Naive B cell (primary cell): ENCODE results near the gene HNRNPD. TPM values are rescaled to one million over a fixed set of nuclear protein-coding genes. Genes with fewer than 3 reads are reported as not detected.
"Not testable (repeated sequence)": the region's sequence is repeated elsewhere in the genome, so short reads cannot be mapped to it uniquely, and the experiment has no call there.

Experiments
- ATAC-seq, 2 donors: fragments of 150-1000 bp; cut with Tn5 transposase; 2 replicates each; pipeline ENCODE4 v1.10.0; 2021; ENCODE audit warnings: low read depth in 2 of 2, mild to moderate bottlenecking in 2 of 2, moderate library complexity in 2 of 2
- DNase-seq: peaks from one replicate; pipeline ENCODE4 v3.0.0; 2022
- H3K27ac Mint-ChIP-seq, 6 donors: one replicate each; pipeline ENCODE4 v1.8.0; 2020 to 2022; ENCODE audit warnings: mild to moderate bottlenecking in 6 of 6, mixed read lengths in 6 of 6, moderate library complexity in 5 of 6, inconsistent platforms in 2 of 6
- H3K27me3 Mint-ChIP-seq, 3 donors: one replicate each; pipeline ENCODE4 v1.8.0; 2021 to 2022; ENCODE audit warnings: mixed read lengths in 3 of 3, mild to moderate bottlenecking in 1 of 3
- H3K36me3 Mint-ChIP-seq, 2 donors: one replicate each; pipeline ENCODE4 v1.8.0; 2020 to 2022; ENCODE audit warnings: mixed read lengths in 2 of 2, inconsistent platforms in 1 of 2, mild to moderate bottlenecking in 1 of 2
- H3K4me1 Mint-ChIP-seq, 3 donors: one replicate each; pipeline ENCODE4 v1.8.0; 2020 to 2022; ENCODE audit warnings: mixed read lengths in 3 of 3, inconsistent platforms in 1 of 3, mild to moderate bottlenecking in 1 of 3, moderate library complexity in 1 of 3
- H3K4me3 Mint-ChIP-seq, 8 donors: one replicate each; pipeline ENCODE4 v1.8.0; 2020 to 2022; ENCODE audit warnings: mild to moderate bottlenecking in 8 of 8, mixed read lengths in 8 of 8, moderate library complexity in 8 of 8, inconsistent platforms in 2 of 8
- H3K9me3 Mint-ChIP-seq, 7 donors: one replicate each; pipeline ENCODE4 v1.8.0; 2020 to 2022; ENCODE audit warnings: mixed read lengths in 7 of 7, mild to moderate bottlenecking in 5 of 7, inconsistent platforms in 2 of 7, moderate library complexity in 1 of 7
- polyA plus RNA-seq, 6 donors: library from polyadenylated mRNA; unstranded; fragments of 300-500 nt; fragmentation: Illumina TruSeq; gene quantifications; one replicate each; pipeline ENCODE4 v1.2.3, GENCODE V29; 2021; ENCODE audit warnings: low read depth in 6 of 6

Gene HNRNPD
- polyA plus RNA-seq, 6 donors from 2014 or later, result 219 to 328 (median 248) TPM

DNA sequence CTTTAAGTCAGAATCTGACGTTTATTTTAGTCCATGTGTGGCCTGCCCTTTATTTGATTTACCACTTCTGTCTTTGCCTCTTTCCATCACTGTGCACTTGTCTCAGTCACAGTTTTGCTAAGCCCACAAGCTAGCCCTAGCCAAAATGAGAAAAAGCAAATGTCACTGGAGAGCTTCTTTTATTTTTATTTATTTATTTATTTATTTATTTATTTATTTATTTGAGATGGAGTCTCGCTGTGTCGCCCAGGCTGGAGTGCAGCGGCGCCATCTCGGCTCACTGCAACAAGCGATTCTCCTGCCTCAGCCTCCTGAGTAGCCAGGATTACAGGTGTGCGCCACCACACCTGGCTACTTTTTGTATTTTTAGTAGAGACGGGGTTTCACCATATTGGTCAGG lies 16.3 kb upstream of the HNRNPD start:
- DNase-seq, H3K9me3 Mint-ChIP-seq: not testable (repeated sequence)

GRCh38 chr4:82388405-82388804 lies 14.6 kb upstream of the HNRNPD start:
- H3K4me3 Mint-ChIP-seq, result no peak overlapping the region
- ATAC-seq, result no peak
- peaks cover 0 to 5% (median 5%) of the 10 kb centered on the region in 3 donors for H3K4me1 Mint-ChIP-seq
- no peak overlapping the region for H3K27ac Mint-ChIP-seq
- H3K27me3 Mint-ChIP-seq, result no peaks in the 10 kb centered on the region
- peaks cover 0 to 10% (median 4%) of the 10 kb centered on the region in 7 donors for H3K9me3 Mint-ChIP-seq
- peaks cover 0 to 14% of the 10 kb centered on the region in 2 donors for H3K36me3 Mint-ChIP-seq
- DNase-seq, result no peak

More for the DNA sequence above, 16.3 kb upstream of the HNRNPD start:
- not testable (repeated sequence) for H3K27me3 Mint-ChIP-seq, H3K36me3 Mint-ChIP-seq, ATAC-seq, H3K27ac Mint-ChIP-seq, H3K4me3 Mint-ChIP-seq, H3K4me1 Mint-ChIP-seq

- Mint-ChIP-seq H3K4me1 (peaks cover 8 to 22% (median 12%) of the 10 kb centered on the region in 3 donors), H3K9me3 (peaks cover 0 to 10% (median 4%) of the 10 kb centered on the region in 7 donors), H3K36me3 (peaks cover 0 to 14% of the 10 kb centered on the region in 2 donors)
- H3K27ac Mint-ChIP-seq, H3K27me3 Mint-ChIP-seq, DNase-seq, H3K4me3 Mint-ChIP-seq, ATAC-seq: not testable (repeated sequence)
Observed at GRCh38 chr4:82386312-82386711, 12.5 kb upstream of the HNRNPD start.

GRCh38 chr4:82382751-82383150 lies 9.0 kb upstream of the HNRNPD start:
- Mint-ChIP-seq H3K4me1 (peaks cover 10 to 32% (median 13%) of the 10 kb centered on the region in 3 donors), H3K36me3 (peaks cover 0 to 14% of the 10 kb centered on the region in 2 donors), H3K27me3 (no peaks in the 10 kb centered on the region), H3K4me3 (peak overlapping the region; percentile 35 to 78 (median 50)), H3K27ac (peak overlapping the region; percentile 84 to 93 (median 90)), H3K9me3 (peaks cover 0 to 10% (median 6%) of the 10 kb centered on the region in 7 donors)
- DNase-seq (peak; percentile 40), ATAC-seq (peak; percentile 95 to 96)

GRCh38 chr4:82381661-82382296 lies 8.0 kb upstream of the HNRNPD start:
- ATAC-seq (no peak), DNase-seq (no peak)
- Mint-ChIP-seq H3K4me3 (peak overlapping the region in 2 of 8 donors; percentile 39 to 77), H3K36me3 (peaks cover 0 to 14% of the 10 kb centered on the region in 2 donors), H3K27me3 (no peaks in the 10 kb centered on the region), H3K4me1 (peaks cover 15 to 39% (median 16%) of the 10 kb centered on the region in 3 donors), H3K27ac (peak overlapping the region in 2 of 6 donors; percentile 54 to 59), H3K9me3 (peaks cover 0 to 10% (median 6%) of the 10 kb centered on the region in 7 donors)

DNA sequence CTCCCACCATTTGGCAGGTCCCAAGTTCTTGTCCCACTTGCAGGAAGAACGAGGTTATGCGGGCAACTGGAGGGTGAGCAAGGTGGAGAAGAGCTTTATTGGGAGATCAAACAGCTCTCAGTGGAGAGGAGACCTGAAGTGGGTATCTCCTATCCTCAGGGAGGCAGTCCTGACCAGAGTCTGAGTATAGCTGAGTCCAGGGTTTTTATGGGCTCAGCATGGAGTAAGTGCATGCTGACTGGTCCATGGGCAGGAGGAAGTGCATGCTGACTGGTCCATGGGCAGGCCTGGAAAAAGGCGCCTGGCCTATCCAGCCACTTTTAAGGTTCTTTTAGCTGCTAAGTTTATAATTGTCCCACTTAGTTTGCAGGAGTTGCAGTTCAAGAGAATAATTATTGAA lies 7.4 kb upstream of the HNRNPD start:
- Mint-ChIP-seq H3K4me1 (peaks cover 20 to 42% (median 21%) of the 10 kb centered on the region in 3 donors), H3K4me3 (peak overlapping the region in 1 of 8 donors; percentile 15), H3K9me3 (peaks cover 0 to 10% (median 6%) of the 10 kb centered on the region in 7 donors), H3K27ac (peak overlapping the region in 1 of 6 donors; percentile 83), H3K27me3 (no peaks in the 10 kb centered on the region), H3K36me3 (peaks cover 4 to 14% of the 10 kb centered on the region in 2 donors)
- DNase-seq, result no peak
- ATAC-seq, result no peak

DNA sequence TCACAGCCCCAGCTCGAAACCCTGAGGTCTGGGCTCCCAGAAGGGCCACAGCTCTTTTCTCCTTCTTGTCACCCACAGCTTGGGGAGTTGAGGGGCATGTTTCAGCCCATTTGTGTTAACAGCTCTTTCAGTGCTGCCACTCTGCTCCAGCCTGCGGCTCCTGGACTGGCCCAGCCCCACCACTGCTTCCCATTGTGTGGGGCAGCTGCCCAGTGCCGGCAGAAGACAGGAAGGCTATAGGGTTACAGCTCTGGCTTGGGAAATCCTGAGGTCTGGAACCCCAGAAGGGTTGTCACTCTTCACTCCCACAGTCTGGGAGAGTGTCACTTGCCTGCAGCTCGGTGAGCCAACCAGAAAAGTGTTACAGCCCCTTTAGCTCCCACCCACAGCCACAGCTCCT lies 7.0 kb upstream of the HNRNPD start:
- no peak for ATAC-seq
- Mint-ChIP-seq H3K4me1 (peaks cover 23 to 47% (median 25%) of the 10 kb centered on the region in 3 donors), H3K27me3 (no peaks in the 10 kb centered on the region), H3K9me3 (peaks cover 0 to 9% (median 5%) of the 10 kb centered on the region in 7 donors), H3K4me3 (no peak overlapping the region), H3K36me3 (peaks cover 5 to 10% of the 10 kb centered on the region in 2 donors), H3K27ac (no peak overlapping the region)
- DNase-seq, result no peak

DNA sequence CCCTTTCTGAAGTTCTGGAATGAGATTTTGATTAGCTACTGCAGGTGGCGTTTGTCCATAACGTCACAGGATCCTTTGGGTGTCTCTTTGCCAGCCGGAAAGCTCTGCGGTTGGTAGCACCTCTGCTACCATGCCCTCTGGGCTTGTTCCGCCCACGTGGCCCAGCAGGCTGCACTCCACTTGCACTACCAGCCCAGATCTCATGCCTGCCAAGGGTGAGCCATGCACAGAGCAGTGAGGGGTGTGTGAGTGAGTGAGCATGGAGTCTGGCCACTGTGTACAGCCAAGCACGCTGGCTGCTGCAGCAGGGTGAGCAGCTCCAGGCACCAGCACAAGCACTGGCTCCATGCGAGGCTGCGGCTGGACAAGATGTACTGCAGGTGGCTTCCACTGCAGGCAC lies 6.6 kb upstream of the HNRNPD start:
- Mint-ChIP-seq H3K27ac (peak overlapping the region in 2 of 6 donors; percentile 37 to 58), H3K9me3 (peaks cover 0 to 5% (median under 1%) of the 10 kb centered on the region in 7 donors), H3K27me3 (no peaks in the 10 kb centered on the region), H3K4me3 (no peak overlapping the region), H3K36me3 (peaks cover 5% of the 10 kb centered on the region in 2 donors), H3K4me1 (peaks cover 23 to 51% (median 28%) of the 10 kb centered on the region in 3 donors)
- ATAC-seq, result no peak
- DNase-seq, result no peak

GRCh38 chr4:82376109-82376508 lies 2.3 kb upstream of the HNRNPD start:
- Mint-ChIP-seq H3K4me3 (peak overlapping the region in 6 of 8 donors; percentile 51 to 99 (median 96)), H3K4me1 (peaks cover 32 to 45% (median 44%) of the 10 kb centered on the region in 3 donors), H3K36me3 (peaks cover 17 to 21% of the 10 kb centered on the region in 2 donors), H3K9me3 (no peaks in the 10 kb centered on the region), H3K27ac (peak overlapping the region in 3 of 6 donors; percentile 21 to 47 (median 32)), H3K27me3 (no peaks in the 10 kb centered on the region)
- no peak for DNase-seq
- ATAC-seq, result no peak

DNA sequence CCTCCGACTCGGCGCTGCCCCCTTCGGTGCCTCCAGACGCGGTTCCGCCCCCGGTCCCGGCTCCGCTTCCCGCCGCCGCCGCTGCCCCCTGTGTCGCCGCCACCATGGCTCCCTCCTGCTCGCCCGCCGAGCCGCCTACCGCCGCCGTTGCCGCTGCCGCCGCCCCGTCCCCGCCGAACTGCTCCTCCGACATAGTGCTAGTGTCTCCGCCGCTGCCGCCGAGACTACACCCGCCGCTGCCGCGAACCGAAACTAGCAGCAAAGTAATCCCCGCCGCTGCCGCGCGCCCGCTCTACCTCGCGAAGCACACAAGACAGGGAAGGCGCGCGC lies 340 bp downstream of the HNRNPD start:
- no peak for DNase-seq
- peaks cover 41 to 68% (median 65%) of the 10 kb centered on the region in 3 donors for H3K4me1 Mint-ChIP-seq

DNA sequence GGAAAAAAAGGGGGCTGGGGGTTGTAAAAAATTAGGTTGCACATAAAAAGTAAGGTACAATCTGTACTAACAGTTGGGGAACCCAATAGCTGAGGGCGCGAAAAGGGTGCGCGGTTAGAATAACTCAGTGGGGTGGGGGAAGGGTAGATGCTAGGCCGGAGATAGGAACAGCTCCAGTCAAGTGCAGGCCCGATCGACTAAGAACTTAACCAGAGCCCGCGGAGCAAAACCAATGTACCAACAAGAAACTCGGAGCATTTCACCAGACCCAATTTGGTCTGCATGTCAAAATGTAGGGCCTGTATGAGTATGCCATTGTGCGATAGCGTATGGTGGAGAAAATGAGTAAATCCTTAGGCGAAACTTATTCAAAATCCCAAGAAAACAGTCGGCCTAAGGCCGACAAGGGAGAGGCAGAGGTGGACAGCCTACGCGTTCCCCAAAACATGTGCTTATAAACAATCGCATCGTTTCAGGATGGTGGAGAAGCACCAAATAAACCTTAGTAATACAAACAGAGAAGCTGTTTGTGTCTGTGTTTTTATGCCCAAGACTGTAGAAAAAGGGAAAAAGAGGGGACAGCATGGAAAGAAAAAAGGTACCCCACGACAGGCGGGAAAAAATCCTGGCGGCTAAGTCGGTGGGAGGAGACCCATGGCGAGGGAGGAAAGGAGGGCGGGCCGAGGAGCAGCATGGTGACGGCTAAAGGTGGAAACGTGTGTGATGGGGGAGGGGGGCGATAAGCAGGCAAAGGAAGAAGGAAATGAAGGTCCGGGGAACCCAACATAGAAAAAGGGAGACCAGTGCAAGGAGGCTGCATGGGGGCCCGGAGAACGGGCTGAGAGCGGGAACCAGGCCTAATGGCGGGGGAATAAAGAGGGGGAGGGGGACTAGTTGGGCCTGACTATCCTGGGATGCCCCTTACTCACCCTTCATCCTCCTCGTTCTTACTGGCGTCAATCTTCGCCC lies 990 bp downstream of the HNRNPD start:
- no peaks in the 10 kb centered on the region for H3K9me3 Mint-ChIP-seq
- peak; percentile 47 for DNase-seq
- peaks cover 24 to 28% of the 10 kb centered on the region in 2 donors for H3K36me3 Mint-ChIP-seq
- ATAC-seq, result peak; percentile 7 to 10
- peak overlapping the region; percentile 90 to 100 (median 98) for H3K4me3 Mint-ChIP-seq
- peak overlapping the region; percentile 98 to 100 (median 99) for H3K27ac Mint-ChIP-seq
- peaks cover 42 to 68% (median 64%) of the 10 kb centered on the region in 3 donors for H3K4me1 Mint-ChIP-seq
- H3K27me3 Mint-ChIP-seq, result no peaks in the 10 kb centered on the region

More for the DNA sequence above, 340 bp downstream of the HNRNPD start:
- Mint-ChIP-seq H3K27ac (peak overlapping the region; percentile 98 to 100 (median 99)), H3K9me3 (no peaks in the 10 kb centered on the region), H3K36me3 (peaks cover 24 to 28% of the 10 kb centered on the region in 2 donors), H3K4me3 (peak overlapping the region; percentile 90 to 100 (median 98)), H3K27me3 (no peaks in the 10 kb centered on the region)
- ATAC-seq, result peak; percentile 29 to 38

- ATAC-seq, result no peak
- H3K4me1 Mint-ChIP-seq, result peaks cover 42 to 73% (median 66%) of the 10 kb centered on the region in 3 donors
- DNase-seq, result no peak
- no peaks in the 10 kb centered on the region for H3K9me3 Mint-ChIP-seq
- no peaks in the 10 kb centered on the region for H3K27me3 Mint-ChIP-seq
- H3K36me3 Mint-ChIP-seq, result peaks cover 24 to 27% of the 10 kb centered on the region in 2 donors
- peak overlapping the region; percentile 90 to 100 (median 98) for H3K4me3 Mint-ChIP-seq
- peak overlapping the region in 5 of 6 donors; percentile 98 to 100 (median 99) for H3K27ac Mint-ChIP-seq
Observed at GRCh38 chr4:82371497-82371896, 2.3 kb downstream of the HNRNPD start.

GRCh38 chr4:82367438-82368097 lies 6.2 kb downstream of the HNRNPD start:
- H3K27ac Mint-ChIP-seq, result peak overlapping the region in 3 of 6 donors; percentile 17 to 82 (median 54)
- peaks cover 8 to 15% of the 10 kb centered on the region in 2 donors for H3K36me3 Mint-ChIP-seq
- ATAC-seq (no peak), DNase-seq (no peak)
- no peaks in the 10 kb centered on the region for H3K27me3 Mint-ChIP-seq
- peak overlapping the region in 4 of 8 donors; percentile 26 to 33 (median 30) for H3K4me3 Mint-ChIP-seq
- H3K9me3 Mint-ChIP-seq, result no peaks in the 10 kb centered on the region
- peaks cover 47 to 85% (median 81%) of the 10 kb centered on the region in 3 donors for H3K4me1 Mint-ChIP-seq
